Ishikawa (cell line): ENCODE data around the gene CRYGD.

Experiments
- FOXM1 ChIP-seq: IDR thresholded peaks from 2 replicates; pipeline ENCODE4 v1.6.1; 2012; ENCODE audit warnings: low read depth, borderline replicate concordance
- RAD21 ChIP-seq: IDR thresholded peaks from 2 replicates; pipeline ENCODE4 v1.6.1; 2012; ENCODE audit warnings: low read depth
- TAF1 ChIP-seq: IDR thresholded peaks from 2 replicates; pipeline ENCODE4 v1.6.1; 2012; ENCODE audit warnings: low read depth, mild to moderate bottlenecking
- TEAD4 ChIP-seq: IDR thresholded peaks from 2 replicates; pipeline ENCODE4 v1.6.1; 2012

Gene CRYGD

DNA sequence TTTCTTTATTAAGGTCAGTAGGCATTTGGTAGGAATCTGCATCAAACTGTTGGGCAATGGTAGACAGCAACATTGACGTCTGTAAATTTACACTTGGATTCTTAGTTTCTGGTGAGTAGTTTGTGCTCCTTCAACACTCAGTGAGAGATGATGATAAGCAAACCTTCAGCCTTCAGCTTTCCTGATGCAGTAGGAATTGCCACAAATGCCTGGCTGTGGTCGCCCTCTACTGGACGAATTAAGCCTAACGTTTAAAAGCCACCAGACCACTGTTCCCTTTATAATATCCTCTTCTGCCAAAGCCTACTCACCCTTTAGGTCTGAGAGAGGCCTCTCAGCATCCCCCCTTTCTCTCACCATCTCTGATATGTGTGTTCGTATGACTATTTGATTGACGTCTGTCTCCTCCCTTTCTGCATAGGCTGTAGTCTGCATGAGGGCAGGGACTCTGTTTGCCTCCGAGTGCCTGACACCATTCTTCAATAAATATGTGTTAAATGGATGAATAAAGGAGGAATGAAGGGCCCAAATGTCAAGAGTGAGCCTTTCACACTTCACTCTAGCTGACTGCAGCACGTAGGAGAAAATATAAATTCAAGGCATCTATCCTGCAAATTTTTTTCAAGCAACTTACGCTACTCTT, 52.0 kb downstream of the CRYGD start:
- TF ChIP-seq TEAD4 (no peak), TAF1 (no peak), RAD21 (peak; percentile 90), FOXM1 (no peak)
